ENCODE results near the gene AOPEP.

AOPEP gene

GRCh38 chr9:94791435-94791834 lies 64.9 kb downstream of the AOPEP start:
- TF ChIP-seq, protein P1, sequence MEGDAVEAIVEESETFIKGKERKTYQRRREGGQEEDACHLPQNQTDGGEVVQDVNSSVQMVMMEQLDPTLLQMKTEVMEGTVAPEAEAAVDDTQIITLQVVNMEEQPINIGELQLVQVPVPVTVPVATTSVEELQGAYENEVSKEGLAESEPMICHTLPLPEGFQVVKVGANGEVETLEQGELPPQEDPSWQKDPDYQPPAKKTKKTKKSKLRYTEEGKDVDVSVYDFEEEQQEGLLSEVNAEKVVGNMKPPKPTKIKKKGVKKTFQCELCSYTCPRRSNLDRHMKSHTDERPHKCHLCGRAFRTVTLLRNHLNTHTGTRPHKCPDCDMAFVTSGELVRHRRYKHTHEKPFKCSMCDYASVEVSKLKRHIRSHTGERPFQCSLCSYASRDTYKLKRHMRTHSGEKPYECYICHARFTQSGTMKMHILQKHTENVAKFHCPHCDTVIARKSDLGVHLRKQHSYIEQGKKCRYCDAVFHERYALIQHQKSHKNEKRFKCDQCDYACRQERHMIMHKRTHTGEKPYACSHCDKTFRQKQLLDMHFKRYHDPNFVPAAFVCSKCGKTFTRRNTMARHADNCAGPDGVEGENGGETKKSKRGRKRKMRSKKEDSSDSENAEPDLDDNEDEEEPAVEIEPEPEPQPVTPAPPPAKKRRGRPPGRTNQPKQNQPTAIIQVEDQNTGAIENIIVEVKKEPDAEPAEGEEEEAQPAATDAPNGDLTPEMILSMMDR (IDR thresholded peaks at IDR 0.05; ENCODE audit: low read depth, low read length, missing control alignments): no peak

DNA sequence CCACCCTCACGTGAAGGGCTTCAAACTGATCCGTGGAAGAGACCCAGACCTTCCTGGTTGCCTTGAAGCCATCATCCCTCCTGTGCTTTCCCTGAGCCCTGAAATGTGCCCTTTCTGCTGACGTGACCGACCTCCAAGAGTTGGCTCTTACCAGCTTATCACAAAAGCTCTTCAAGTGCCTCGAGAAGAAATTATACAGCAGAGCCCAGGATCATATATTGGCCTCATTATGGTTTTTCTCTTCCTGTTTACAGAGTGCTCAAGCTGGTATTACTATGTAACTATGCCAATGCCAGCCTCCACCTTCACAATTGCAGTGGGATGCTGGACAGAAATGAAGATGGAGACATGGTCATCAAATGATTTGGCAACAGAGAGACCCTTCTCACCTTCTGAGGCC lies 66.0 kb downstream of the AOPEP start:
- DNase-seq: no peak
- in situ Hi-C loops (cut with HindIII; ENCODE audit: low pct_ligation_motif_present, low sequenced_read_pairs): no loop called here
- no peak overlapping the region for H3K4me3 ChIP-seq (ENCODE audit: low read depth, low read length)
- no peaks in the 10 kb centered on the region for H3K27me3 ChIP-seq (replicated peaks)
- H3K36me3 ChIP-seq (replicated peaks): no peaks in the 10 kb centered on the region
- peak overlapping the region; percentile 64 for H3K27ac ChIP-seq
- TF ChIP-seq, protein P1 (IDR thresholded peaks at IDR 0.05; ENCODE audit: low read depth, low read length, missing control alignments): no peak

More at GRCh38 chr9:94791435-94791834, 64.9 kb downstream of the AOPEP start:
- DNase-seq: no peak
- H3K27me3 ChIP-seq (replicated peaks): no peaks in the 10 kb centered on the region
- no peak overlapping the region for H3K4me3 ChIP-seq (ENCODE audit: low read depth, low read length)
- no peaks in the 10 kb centered on the region for H3K36me3 ChIP-seq (replicated peaks)
- in situ Hi-C loops (cut with HindIII; ENCODE audit: low pct_ligation_motif_present, low sequenced_read_pairs): no loop called here
- H3K27ac ChIP-seq: no peak overlapping the region

DNA sequence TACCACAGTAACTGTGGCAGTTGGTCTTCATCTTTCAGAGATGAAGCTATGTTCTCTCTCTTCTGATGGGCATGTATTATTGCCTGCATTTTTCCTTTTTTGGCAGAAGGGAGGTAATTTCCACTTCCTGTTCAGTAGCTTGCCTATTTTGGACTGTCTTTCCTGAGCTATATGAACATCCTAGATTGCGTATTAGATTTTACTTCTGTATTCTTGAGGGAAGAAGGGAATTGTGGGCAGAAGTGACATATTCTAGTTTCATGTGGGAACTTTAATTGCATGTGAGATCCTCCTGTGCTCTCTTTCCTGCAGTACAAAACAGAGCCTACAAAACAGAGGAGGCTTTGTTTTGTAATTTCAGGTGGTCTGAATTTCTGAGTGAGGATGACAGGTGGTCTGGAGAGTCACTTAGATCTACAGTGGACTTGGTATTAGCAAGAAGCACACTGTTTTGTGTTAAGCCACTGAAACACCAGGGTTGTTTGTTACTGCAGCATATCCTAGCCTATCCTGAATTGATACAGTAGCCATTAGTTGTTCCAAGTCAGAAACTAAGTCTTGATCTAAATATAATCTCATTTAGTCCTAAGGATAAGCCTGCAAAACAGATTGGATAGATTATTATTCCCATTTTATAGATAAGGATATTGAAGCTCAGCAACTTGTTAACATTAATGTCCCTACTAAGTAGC lies 68.1 kb downstream of the AOPEP start:
- H3K27ac ChIP-seq: no peak overlapping the region
- H3K36me3 ChIP-seq (replicated peaks): no peaks in the 10 kb centered on the region
- H3K27me3 ChIP-seq (replicated peaks): no peaks in the 10 kb centered on the region
- TF ChIP-seq, protein P1 (IDR thresholded peaks at IDR 0.05; ENCODE audit: low read depth, low read length, missing control alignments): no peak
- no peak overlapping the region for H3K4me3 ChIP-seq (ENCODE audit: low read depth, low read length)
- DNase-seq: no peak
- in situ Hi-C loops (cut with HindIII; ENCODE audit: low pct_ligation_motif_present, low sequenced_read_pairs): no loop called here

- TF ChIP-seq, protein P1 (IDR thresholded peaks at IDR 0.05; ENCODE audit: low read depth, low read length, missing control alignments): no peak
- H3K27ac ChIP-seq: no peak overlapping the region
- no peaks in the 10 kb centered on the region for H3K27me3 ChIP-seq (replicated peaks)
- in situ Hi-C loops (cut with HindIII; ENCODE audit: low pct_ligation_motif_present, low sequenced_read_pairs): no loop called here
- no peak overlapping the region for H3K4me3 ChIP-seq (ENCODE audit: low read depth, low read length)
- no peak for DNase-seq
- no peaks in the 10 kb centered on the region for H3K36me3 ChIP-seq (replicated peaks)
Measured at GRCh38 chr9:94796687-94797086, 70.2 kb downstream of the AOPEP start.

DNA sequence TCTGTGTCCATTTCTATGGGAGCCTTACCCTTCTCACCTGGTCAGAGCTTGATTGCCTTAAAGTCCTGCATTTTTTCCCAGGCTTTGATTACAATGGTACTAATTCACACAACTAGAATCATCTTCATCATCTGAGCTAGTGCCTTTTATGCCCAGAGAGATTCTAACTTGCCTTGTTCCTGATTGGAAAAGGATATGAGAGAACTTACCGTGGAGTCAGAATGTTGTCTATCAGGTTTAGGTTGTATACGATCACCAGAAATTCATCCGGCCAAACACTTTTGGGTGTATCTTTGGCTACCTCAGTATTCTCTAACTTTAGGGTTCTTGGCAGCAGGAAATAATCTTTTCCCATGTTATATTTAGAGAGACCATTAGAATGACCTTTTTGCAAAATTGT lies 71.7 kb downstream of the AOPEP start:
- Histone ChIP-seq H3K27me3 (replicated peaks) (no peaks in the 10 kb centered on the region), H3K27ac (no peak overlapping the region), H3K36me3 (replicated peaks) (no peaks in the 10 kb centered on the region), H3K4me3 (ENCODE audit: low read depth, low read length) (no peak overlapping the region)
- DNase-seq: no peak
- in situ Hi-C loops (cut with HindIII; ENCODE audit: low pct_ligation_motif_present, low sequenced_read_pairs): no loop called here
- TF ChIP-seq, protein P1 (IDR thresholded peaks at IDR 0.05; ENCODE audit: low read depth, low read length, missing control alignments): no peak

DNA sequence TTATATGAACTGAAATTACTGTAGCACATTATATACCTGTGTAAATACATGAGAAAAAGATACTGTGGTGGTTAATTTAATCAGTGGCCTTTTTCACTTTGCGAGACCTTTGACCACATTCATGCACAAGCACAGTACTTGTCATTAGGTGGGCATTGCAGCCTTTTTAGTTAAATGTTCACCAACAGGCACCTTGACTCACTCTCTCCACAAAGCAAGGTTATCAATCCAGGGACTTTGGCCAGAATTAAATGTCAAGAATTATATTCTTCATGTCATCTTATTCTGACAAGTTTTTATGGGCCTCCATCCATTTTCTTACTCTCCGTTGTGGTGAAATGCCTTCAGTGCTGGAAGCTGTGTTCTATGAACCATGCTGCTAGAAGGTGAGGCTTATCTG lies 72.2 kb downstream of the AOPEP start:
- Histone ChIP-seq H3K27ac (no peak overlapping the region), H3K4me3 (ENCODE audit: low read depth, low read length) (no peak overlapping the region), H3K36me3 (replicated peaks) (no peaks in the 10 kb centered on the region), H3K27me3 (replicated peaks) (no peaks in the 10 kb centered on the region)
- TF ChIP-seq, protein P1 (IDR thresholded peaks at IDR 0.05; ENCODE audit: low read depth, low read length, missing control alignments): no peak
- DNase-seq: no peak
- in situ Hi-C loops (cut with HindIII; ENCODE audit: low pct_ligation_motif_present, low sequenced_read_pairs): no loop called here

Measured in brain microvascular endothelial cell (primary cell).